Stimulated activated naive CD8-positive, alpha-beta T cell treated with anti-CD3 and anti-CD28 coated beads, Interleukin-15, Interleukin-2, amounts not matched to agents 100 U/mL and 50 U/mL, for 24 hours (primary cell): ENCODE measurements around the gene GALNT2.
A peak's percentile ranks its signal among the peaks of the same experiment; 100 is the strongest.

Source experiments
- ATAC-seq: fragments of 150-1000 bp; cut with Tn5 transposase; one replicate; pipeline ENCODE4 v1.10.0; 2021
- DNase-seq: peaks from one replicate; pipeline ENCODE4 v3.0.0; 2021

GALNT2 gene

DNA sequence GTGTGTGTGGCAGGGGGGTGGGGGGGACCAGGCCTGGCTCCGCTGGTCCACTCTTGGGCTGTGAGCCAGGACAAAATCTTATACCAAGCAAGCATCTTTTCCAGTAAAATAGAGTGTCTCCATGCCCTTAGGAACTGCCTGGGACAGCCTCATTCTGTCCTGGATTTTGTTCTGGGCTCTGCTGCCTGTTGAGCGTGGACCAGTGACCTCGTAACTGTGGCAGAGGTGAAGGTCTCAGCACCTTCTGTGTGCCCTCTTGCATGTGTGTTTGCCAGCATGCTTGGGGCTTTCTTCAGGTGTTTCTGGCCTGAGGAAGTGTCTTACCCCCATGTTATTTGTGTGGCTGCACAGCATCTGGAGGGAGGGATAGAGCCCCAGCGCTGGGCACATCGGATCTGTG is 45.7 kb downstream of the GALNT2 start:
- DNase-seq (no peak), ATAC-seq (no peak)

DNA sequence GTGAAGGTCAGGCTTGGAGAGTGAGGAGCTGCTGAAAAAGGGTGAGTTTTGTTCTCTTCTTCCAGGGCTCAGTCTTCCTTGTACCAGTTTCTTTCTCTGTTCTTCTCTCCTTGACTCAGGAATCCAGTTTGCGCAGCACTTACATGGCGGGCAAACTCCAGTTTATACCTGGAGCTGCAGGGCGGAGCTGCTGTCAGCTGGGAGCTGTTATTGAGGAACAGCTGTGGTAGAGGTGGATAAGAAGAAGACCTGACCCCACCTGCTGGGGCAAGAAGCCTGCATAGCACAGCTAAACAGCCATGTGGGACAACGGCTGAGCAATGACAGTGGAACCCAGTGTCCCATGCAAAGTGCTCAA is 46.2 kb downstream of the GALNT2 start:
- ATAC-seq: no peak
- DNase-seq: no peak

DNA sequence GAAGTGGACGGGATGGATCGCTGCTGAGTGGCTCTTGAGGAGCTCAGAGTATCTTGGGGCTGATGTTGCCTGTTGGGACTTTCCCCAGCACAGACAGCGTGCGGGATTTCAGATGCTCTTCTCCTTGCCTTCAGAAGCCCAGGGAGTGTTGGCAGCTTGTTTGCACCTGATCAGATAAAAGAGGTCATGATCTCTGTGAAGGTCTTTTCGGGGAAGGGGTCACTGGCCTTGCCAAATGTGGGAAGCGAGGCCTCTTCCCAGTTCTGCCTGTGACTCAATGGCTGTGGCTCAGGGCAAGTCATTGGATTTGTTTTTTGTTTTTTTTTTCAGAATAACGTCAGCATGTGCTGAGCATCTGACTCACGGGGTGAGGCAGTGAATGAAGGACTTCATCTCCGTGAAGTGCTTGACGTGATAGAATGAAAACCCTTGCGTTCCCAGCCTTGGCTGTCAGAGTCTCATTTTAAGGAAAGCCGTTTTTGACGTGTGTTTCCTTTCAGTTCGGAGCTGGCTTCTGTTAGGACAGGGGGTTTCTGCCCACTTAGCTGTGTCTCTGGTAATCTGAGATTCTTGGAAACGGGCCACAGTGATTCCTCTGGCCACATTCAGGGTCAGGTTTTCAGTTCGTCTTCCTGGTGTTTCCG is 46.7 kb downstream of the GALNT2 start:
- ATAC-seq (no peak), DNase-seq (no peak)

DNA sequence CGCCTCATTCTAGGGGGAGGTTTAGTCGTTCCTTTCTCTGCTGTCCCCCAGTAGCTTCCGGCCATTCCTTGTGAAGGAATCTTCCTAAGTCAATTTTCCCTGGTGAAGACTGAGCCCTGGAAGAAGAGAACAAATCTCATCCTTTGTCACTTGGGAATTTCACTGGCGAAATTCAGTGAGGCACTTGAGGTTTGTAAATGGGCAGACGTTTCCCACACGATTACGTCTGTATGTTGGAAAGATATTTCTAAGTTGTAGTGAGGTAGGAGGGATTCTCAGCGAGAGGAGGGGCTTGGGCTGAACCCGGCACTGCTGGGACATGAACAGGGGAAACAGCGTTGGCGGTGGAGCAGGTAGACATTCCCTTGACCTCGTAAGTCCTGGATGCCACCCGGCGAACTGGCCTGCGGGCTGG is 47.2 kb downstream of the GALNT2 start:
- ATAC-seq (no peak), DNase-seq (no peak)

DNA sequence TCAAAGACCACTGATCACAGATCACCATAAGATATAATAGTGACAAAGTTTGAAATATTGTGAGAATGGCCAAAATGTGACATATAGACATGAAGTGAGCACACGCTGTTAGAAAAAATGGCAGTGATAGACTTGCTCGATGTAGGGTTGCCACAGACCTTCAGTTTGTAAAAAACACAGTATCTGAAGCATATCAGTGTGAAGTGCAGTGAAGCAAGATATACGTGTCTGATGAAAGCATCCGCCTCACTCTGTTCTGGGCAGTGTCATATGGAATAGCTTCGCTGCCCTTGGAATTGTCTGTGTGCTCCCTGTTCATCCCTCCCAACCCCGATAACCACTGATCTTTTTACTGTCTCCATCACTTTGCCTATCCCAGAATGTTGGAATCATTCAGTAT is 50.7 kb downstream of the GALNT2 start:
- DNase-seq (no peak), ATAC-seq (no peak)

DNA sequence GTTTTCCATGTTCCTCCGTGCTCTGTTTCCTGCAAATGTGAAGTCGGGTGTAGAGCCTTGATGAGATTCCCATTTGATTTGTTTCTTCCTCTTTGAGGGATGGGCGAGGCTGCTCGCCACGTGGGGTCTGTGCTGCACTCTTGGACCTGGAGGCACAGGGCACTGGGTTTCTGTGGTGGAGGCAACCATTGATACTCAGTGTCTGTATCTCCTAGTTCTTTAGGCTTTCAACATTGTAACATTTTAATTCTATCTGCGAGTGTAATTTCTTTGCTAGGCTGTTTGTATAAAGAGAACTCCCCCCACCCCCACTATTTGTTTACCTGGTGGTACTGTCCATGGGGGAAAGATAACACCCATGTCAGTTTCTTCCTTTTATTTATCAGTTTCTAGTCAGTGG is 52.3 kb downstream of the GALNT2 start:
- ATAC-seq (no peak), DNase-seq (no peak)

DNA sequence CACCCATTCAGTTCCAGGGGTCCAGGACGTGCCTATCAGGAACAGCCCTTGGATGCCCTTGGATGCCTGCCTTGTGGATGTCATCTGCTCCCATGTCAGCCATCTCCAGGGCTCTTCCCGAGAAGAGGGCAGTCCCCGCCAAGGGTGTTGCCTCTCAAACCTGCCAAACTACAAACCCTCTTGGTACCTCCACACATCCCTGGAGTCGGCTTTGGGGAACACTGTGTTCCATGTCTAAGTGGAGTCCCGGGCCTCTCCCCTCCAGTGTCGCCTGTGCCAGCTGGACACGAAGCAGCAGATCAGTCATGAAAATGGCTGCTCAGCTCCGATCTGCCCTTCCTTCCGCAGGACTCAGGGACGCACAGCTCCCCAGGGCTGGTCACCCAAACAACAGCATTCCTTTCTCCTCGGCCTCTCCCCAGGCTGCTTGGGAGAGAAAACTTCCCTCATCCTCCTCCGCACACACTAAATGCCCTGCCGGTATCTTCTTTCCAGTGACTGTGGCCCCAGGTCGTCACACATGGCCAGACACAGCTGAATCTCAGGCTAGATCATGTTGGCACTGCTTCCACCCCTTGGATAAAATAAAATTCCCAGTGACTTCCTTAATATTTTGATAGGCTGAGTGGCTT is 53.4 kb downstream of the GALNT2 start:
- DNase-seq (no peak), ATAC-seq (no peak)

DNA sequence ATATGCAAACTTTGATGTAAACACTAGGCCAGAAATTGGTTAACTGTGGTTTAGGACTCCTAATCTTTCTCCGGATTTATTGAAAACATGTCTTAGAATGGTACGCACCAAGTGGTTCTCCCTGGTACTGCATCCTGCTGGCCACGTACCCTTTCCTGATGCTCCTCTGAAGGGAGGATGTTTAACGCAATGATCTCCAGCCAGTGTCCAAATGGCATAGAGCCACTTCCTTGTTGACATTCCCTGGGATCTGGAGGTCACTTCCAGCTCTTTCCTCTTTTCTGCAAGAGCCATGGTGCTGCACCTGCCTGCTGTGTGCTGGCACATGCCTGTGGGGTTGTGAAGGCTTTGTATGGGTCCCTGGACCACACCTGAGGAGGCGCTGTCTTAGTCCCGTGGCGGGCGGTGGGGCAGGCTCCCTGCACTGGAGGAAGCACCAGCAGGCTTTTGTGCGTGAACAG is 53.9 kb downstream of the GALNT2 start:
- ATAC-seq (no peak), DNase-seq (no peak)

DNA sequence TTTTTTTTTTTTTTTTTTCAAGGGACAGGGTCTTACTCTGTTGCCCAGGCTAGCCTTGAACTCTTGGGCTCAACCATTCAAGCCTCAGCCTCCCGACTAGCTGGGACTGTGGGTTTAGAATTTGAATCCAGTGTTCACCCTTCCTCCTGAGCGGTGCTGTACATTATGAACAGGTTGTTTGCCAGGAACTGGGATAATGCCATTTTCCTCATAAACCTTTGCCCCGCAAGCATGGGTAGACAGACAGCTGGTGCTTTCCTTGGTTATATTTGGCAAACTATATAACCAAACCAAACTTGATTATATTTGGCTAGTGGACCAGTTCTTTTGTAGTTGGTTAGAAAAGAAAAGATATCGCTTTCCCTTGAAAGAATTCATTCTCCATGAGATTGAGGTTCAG is 54.9 kb downstream of the GALNT2 start:
- no peak for ATAC-seq
- DNase-seq: no peak

DNA sequence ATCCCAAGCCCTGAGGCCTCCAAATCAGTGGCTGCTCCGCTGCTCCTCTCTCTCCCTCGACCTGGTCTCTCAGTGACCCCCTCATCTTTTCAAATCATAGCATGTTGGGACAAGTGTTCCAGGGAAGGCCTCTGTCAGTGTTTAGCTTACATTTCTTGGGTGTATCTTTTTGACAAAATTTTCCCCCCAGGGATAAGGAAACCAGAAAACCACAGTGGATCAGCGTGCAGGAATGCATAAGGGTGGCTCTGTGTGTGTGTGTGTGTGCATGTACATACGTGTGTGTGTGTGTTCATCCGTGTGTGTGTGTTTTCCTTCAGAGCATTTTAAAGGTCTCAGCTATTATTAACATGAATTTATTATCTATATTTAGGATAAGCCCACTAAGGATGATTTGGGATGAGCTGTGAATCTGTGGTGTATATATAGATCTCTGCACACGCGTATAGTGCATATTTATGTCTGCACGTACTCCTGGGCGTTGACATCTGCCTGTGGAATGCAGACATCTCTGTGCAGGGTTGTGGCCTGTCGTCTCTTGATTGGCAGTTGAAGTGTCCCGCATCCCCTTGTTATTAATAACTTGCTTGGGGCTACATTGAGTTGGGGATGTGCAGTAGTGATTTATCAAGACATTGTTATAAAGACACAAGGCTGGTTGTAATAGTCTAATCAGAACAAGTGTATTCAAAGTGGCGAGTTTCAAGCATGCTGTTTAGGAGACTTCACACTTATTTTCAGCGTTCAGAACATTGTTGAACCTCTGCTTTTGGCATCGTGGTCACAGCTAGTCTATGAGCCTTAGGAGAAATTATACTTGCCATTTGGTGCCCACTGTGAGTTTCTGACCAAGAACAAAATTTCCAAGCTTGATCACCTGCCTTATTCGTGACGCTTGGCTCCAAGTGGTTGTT is 55.6 kb downstream of the GALNT2 start:
- DNase-seq (no peak), ATAC-seq (no peak)

DNA sequence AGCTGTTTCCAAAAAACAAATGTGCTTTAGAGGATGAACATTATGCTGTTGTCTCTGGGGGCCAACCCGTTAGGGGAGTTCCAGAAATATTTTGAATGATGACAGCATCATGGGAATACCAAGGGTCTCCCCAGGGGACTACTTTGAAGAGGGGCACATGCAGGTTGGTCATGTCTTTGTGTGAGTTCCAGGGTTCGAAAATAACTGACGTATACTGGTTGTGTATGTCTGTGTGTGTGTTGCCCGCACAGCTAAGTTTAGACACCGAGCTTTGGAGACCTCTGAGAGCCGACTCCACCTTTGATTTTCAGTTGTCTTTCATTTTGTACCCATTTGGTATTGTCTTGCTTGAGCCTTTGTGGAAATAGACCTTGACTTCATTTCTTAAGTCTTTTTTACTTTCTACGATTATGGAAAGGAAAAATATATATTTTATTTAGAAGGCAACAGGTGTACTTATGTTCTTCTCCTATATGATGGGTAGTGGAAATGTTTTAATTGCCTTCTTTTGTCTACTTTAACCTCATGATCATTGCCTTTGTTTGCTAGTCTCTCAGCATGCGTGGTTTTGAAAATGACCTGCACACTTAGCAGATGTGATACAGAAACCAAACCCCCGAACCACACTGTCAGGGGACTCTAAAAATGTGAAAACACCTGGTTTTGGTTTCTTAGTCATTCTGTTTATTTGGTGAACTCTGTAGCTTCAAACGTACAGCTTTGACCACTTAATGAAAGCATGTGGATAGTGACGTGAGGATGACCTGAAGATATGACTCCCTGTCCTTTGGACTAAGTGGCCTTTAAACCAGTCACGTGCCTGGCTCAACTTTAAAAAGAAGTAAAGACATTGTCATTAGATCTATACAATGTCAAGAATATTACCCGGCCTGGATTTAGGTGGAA is 56.5 kb downstream of the GALNT2 start:
- ATAC-seq (peak; percentile 69), DNase-seq (peak; percentile 30)

DNA sequence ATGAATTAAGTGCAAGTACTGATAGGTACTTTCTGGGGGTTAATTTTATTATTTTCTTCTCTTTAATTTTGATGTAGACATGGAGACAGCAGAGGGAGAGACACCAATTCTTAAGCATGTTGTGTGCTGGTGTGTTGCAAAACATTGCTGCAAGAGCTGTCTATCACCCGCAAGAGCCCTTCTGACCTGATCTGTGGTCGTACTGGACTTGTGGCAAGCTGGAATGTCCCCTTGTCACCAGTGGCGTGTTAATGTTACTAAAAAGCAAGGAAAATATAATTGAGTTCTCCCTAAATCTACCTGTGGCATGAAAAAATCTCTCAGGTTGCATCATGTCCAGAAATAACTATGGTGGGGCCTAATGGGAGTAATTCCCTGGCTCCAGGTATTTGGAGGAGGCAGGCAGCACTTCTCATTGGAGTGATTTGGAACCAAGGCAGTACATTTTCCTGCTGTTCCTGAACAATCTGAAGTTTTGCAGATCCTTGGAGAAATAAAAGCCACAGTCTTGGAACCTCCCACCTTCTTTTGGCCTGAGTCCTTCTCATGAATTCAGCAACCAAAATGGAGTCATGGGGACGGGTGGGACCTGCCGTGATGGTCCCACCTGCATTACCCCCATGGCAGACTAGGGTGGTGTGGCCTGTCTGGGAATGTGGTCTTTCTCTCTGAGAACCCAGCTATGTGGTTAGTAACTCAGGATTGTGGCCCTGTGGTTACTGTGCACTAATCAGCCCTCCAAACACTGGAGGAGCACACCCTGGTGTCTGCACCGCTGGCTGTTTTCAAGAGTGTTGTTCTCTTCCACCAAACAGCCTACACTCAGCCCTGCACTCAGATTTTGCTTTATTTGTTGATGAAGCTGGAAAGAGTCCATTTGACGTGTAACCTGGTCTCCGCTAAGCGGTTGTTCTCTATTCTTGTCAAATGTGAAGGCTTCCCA is 57.4 kb downstream of the GALNT2 start:
- ATAC-seq (no peak), DNase-seq (no peak)

DNA sequence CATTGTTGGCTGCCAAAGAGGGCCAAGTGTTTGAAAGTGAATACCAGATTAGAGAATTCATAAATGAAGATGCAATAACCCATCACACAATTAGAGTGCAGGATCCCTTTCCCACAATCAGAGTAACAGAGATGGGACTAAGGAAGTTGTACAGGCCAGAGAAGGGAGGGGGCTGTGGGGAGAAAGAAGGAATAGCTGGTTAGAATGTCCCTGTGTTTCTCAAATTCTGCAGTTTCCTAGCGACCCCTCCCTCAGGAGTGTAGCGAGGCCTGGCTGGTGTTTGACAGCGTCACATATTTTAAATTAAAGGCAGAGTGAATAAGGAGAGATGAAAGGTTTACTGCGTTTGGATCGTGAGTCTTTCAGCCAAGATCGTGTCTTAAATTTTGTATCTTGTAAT is 58.1 kb downstream of the GALNT2 start:
- DNase-seq (no peak), ATAC-seq (no peak)

DNA sequence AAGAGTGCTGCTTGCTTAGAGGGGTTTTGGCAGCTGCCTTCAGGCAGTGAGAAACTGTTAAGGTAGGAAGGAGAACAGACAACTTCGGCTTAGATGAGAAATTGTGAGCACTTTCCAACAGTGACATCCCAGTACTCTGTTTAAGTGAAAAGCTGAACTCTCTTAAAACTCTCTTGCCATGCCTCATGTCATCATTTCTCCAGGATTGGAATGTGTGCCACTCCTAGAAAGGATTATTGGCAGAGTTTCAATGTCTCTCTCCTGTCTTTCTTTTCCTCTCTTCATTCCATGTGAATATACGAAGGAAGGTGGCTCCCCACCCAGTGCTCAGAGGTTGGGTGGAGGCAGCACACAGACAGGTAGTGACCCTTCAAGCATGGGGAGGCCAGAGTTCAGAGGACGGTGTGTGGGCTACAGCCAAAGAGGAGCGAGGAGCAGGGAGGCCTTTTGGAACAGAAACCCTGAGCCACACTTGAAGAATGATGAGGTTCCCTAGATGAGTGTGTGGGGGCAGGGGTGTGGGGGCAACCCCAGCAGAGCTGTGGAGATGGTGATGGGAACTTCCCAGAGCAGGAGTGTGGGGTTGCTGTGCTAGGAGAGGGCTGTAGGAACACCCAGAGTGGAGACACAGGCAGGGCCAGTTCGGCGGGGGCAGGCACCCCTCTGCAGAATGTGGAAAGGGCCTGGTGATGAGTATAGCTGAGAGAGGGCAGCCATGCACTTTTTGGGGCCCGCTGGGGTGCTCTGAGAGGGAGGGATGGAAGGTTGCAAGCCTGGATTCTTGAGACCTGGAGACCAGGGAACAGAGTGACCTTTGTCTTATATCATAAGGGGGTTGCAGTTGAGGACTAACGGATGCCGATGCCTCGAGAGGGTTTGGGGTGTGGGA is 58.8 kb downstream of the GALNT2 start:
- peak; percentile 42 for ATAC-seq
- DNase-seq: peak; percentile 45

DNA sequence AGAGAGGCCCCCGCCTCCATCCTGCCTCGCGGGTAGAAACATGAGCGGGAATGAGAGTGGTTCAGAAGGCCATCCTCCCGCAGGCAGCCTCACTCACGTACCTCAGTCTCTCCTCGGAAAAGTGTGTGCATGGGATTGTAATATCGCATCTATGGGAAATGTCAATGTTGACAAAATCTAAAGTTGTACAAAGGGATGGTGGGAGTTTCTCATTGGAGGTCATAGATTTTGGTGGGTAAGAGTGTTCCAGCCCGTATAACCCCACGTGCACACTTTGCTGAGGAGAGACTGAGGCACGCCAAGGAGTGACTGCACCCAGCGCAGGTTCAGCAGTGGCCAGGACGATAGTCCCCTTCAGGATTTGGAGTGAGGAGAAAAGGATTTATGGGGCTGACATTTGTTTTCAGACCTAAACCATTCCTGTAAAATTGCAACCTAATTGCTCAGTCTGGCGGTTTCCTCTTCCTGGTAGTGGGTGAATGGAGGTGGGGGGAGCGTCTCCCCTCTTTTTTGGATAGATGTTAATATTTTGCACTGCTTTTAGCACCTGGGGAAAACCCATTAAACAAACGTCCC is 59.6 kb downstream of the GALNT2 start:
- DNase-seq (no peak), ATAC-seq (no peak)

DNA sequence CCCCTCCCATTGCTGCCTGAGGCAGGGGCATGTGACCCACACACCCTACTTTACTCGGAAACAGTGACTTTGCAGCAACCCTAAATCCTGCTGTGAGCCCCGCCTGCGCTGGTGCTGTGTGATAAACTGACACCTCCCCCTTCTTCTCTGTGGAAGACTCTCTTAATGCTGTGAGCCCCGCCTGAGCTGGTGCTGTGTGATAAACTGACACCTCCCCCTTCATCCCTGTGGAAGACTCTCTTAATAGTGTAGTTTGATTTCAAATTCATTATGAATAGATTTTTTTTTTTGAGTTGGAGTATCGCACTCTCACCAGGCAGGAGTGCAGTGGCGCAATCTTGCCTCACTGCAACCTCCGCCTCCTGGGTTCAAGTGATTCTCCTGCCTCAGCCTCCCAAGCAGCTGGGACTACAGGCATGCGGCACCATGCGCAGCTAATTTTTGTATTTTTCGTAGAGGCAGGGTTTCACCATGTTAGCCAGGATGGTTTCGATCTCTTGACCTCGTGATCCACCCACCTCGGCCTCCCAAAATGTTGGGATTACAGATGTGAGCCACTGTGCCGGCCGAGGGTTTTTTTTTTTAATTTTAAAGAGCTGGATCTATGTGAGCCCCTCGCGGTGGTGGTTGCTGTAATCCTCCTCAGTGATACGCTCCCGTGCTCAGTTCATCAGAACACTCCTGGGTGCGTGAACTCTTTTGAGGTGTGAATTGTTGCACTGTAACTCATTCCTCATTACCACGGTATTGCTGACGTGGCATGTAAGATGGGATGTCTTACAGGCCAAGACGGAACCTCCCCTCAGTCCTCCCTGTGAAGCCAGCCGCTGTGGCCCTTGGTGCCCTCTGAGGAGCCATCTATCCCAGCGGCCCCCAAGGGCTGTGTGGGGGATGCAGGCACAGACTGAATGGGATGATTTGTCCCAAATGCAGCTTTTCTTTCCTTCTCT is 60.3 kb downstream of the GALNT2 start:
- DNase-seq: peak; percentile 63
- ATAC-seq: peak; percentile 78

DNA sequence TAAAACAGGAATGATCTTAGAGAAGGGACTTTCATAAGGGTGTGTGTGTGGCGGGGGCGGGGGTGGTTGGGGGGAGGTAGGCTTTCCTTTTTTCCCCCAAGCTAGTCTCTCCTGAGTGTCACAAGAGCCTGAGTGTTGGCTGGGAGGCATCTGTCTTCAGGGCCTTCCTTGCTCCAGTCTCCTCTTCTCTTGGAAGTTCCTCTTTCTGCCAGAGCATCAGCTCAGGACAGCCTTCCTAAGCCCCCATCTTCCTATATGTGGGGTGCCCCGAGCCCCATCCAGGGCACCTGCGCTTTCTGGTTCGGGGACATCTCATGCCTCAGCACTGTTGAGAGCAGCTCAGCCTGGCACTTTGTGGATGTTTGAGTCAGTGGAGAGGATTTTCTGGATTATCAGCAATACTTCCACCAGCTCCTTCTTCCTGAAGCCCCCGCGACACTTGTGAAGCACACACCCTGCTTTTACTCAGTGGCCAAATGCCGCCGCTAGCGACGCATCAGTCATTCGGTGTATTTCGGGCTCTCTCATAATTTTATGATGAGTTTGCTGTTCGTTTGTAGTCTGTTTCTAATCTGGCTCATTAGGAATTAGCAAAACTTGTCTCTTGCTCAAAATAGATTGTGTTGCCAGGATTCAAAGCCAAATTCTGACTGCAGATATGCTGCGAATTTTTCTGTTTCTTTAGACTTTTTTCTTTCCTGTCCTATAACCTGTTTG is 61.7 kb downstream of the GALNT2 start:
- ATAC-seq: no peak
- DNase-seq: no peak

DNA sequence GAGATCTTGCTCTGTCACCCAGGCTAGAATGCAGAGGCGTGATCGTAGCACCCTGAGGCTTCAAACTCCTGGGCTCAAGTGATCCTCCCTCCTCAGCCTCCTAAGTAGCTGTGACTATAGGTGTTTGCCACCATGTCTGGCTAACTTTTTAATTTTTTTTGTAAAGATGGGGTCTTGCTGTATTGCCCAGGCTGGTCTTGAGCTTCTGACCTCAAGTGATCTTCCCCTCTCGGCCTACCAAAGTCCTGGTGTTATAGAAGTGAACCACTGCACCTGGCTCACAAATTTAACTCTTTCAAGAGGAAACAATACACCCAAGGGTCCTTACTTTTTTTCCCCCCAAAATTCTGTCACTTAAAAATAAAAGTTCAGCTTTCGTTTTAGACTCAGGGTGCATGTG is 62.3 kb downstream of the GALNT2 start:
- ATAC-seq: no peak

More for the DNA sequence above, 62.3 kb downstream of the GALNT2 start:
- DNase-seq: no peak
